ENCODE data around the gene STON2. TPM values are rescaled to one million over a fixed set of nuclear protein-coding genes. Genes with fewer than 3 reads are reported as not detected.

The STON2 gene
- total and polyA plus RNA-seq, 12 donors: 0.33 to 14.5 (median 5.7) TPM

GRCh38 chr14:81332725-81333124 is 67.4 kb downstream of the STON2 start:
- no peaks in the 10 kb centered on the region for H3K36me3 ChIP-seq
- H3K9me3 ChIP-seq: no peaks in the 10 kb centered on the region
- no peak overlapping the region for H3K27ac ChIP-seq
- H3K27me3 ChIP-seq: no peaks in the 10 kb centered on the region
- ATAC-seq: no peak
- no peaks in the 10 kb centered on the region for H3K4me1 ChIP-seq
- DNase-seq: no peak
- intact Hi-C loops (cut with DNase I): no loop called here
- no peak overlapping the region for H3K4me3 ChIP-seq
- TF ChIP-seq, protein P1, sequence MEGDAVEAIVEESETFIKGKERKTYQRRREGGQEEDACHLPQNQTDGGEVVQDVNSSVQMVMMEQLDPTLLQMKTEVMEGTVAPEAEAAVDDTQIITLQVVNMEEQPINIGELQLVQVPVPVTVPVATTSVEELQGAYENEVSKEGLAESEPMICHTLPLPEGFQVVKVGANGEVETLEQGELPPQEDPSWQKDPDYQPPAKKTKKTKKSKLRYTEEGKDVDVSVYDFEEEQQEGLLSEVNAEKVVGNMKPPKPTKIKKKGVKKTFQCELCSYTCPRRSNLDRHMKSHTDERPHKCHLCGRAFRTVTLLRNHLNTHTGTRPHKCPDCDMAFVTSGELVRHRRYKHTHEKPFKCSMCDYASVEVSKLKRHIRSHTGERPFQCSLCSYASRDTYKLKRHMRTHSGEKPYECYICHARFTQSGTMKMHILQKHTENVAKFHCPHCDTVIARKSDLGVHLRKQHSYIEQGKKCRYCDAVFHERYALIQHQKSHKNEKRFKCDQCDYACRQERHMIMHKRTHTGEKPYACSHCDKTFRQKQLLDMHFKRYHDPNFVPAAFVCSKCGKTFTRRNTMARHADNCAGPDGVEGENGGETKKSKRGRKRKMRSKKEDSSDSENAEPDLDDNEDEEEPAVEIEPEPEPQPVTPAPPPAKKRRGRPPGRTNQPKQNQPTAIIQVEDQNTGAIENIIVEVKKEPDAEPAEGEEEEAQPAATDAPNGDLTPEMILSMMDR (IDR thresholded peaks at IDR 0.05): no peak
- 90 to 96% methylated on average over 1 of the region's 1 CpG for WGBS, 2 donors

- H3K4me1 ChIP-seq: no peaks in the 10 kb centered on the region
- ATAC-seq (no peak), DNase-seq (no peak)
- TF ChIP-seq, protein P1 (IDR thresholded peaks at IDR 0.05): no peak
- H3K4me3 ChIP-seq: no peak overlapping the region
- no peaks in the 10 kb centered on the region for H3K36me3 ChIP-seq
- intact Hi-C loops (cut with DNase I): no loop called here
- H3K27me3 ChIP-seq: no peaks in the 10 kb centered on the region
- no peaks in the 10 kb centered on the region for H3K9me3 ChIP-seq
- 68 to 71% methylated on average over 4 of the region's 4 CpGs for WGBS, 2 donors
- no peak overlapping the region for H3K27ac ChIP-seq
Measured at GRCh38 chr14:81331229-81332021, 68.7 kb downstream of the STON2 start.

- TF ChIP-seq, protein P1 (IDR thresholded peaks at IDR 0.05): no peak
- 81 to 86% methylated on average over 3 of the region's 3 CpGs for WGBS, 2 donors
- intact Hi-C loops (cut with DNase I): no loop called here
Measured at GRCh38 chr14:81330619-81331122, 69.5 kb downstream of the STON2 start.

DNA sequence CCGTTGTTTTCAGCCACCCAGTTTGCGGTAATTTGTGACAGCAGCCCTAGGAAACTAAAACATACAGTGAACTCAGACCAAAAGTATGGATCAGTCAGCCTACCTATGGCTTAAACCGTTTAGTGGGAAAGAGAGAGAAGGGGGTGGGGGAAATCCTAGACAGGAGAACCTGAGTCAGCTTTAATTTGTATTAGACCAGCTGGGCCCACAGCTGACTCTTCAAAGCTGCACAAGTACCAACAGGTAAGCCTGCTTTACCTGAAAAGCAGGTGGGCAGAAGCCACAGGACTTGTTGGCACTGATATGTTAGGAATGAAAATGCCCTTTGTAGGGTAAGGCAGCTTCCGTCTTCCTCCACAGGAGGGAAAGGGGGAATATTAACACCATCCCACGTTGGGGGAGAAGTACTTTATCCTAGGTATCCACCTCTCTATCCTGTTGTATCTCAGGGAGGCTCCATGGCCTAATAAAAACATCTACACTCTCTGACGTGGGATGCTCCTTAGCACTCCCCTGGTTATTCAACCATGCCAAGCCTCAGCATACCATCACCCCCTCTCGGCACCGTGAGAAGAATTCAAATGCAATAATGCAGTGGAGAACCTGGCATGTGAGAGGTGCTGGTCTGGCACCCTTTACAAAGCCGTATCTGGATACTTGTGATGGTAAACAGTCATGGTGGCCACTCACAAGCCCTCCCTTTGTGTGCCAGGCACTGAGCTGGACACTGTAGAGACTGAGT is 70.3 kb downstream of the STON2 start:
- Histone ChIP-seq H3K4me3 (no peak overlapping the region), H3K36me3 (no peaks in the 10 kb centered on the region), H3K27me3 (peaks cover 0 to 10% (median 2%) of the 10 kb centered on the region in 7 donors), H3K9me3 (no peaks in the 10 kb centered on the region), H3K4me1 (no peaks in the 10 kb centered on the region), H3K27ac (no peak overlapping the region)
- ATAC-seq (no peak), DNase-seq (no peak)
- TF ChIP-seq, protein P1 (IDR thresholded peaks at IDR 0.05): no peak
- WGBS, 2 donors: 72 to 76% methylated on average over 9 of the region's 9 CpGs
- intact Hi-C loops (cut with DNase I): no loop called here

More at GRCh38 chr14:81330619-81331122, 69.5 kb downstream of the STON2 start:
- Histone ChIP-seq H3K9me3 (no peaks in the 10 kb centered on the region), H3K4me1 (no peaks in the 10 kb centered on the region), H3K27me3 (peaks cover 0 to 4% (median 0%) of the 10 kb centered on the region in 7 donors), H3K4me3 (no peak overlapping the region), H3K36me3 (no peaks in the 10 kb centered on the region), H3K27ac (no peak overlapping the region)
- no peak for DNase-seq
- no peak for ATAC-seq
